CD4-positive, alpha-beta memory T cell (primary cell): ENCODE results near the gene FOXB1. TPM values are rescaled to one million over a fixed set of nuclear protein-coding genes. Genes with fewer than 3 reads are reported as not detected.
A peak's percentile ranks its signal among the peaks of the same experiment; 100 is the strongest.

ENCODE experiments used
- CTCF ChIA-PET: fragments of 350-600 bp; sonication (Branson Sonifier 250); formaldehyde crosslinking; loops from one replicate; lab custom pipeline; 2021; ENCODE audit warnings: inconsistent platforms; ENCODE audit not compliant: partially characterized antibody; lab: Charles Lee
- POLR2A ChIA-PET: fragments of 350-600 bp; sonication (Branson Sonifier 250); formaldehyde crosslinking; loops from one replicate; lab custom pipeline; 2021; ENCODE audit not compliant: partially characterized antibody; lab: Charles Lee
- DNase-seq, 5 donors: peaks; one replicate each; pipeline versions ENCODE4 v3.0.0 to v3.0.0-alpha.2; 2020 to 2022; ENCODE audit warnings: mixed read lengths in 1 of 5
- H3K27ac ChIP-seq: one replicate; pipeline ENCODE4 v1.7.0; 2013; ENCODE audit warnings: low read depth, low read length
- H3K27me3 ChIP-seq: 2 replicates; pipeline ENCODE4 v1.7.0; 2013; ENCODE audit warnings: mild to moderate bottlenecking, low read length, moderate library complexity; ENCODE audit not compliant: insufficient read depth
- H3K36me3 ChIP-seq: 2 replicates; pipeline ENCODE4 v1.7.0; 2013; ENCODE audit warnings: mild to moderate bottlenecking, low read length, moderate library complexity; ENCODE audit not compliant: insufficient read depth
- H3K4me1 ChIP-seq: 2 replicates; pipeline ENCODE4 v1.7.0; 2013; ENCODE audit warnings: mild to moderate bottlenecking, low read length, moderate library complexity; ENCODE audit not compliant: insufficient read depth
- H3K4me3 ChIP-seq, 2 donors: one replicate each; pipeline ENCODE4 v1.7.0; 2013; ENCODE audit warnings: low read length in 2 of 2, mild to moderate bottlenecking in 1 of 2
- H3K9me3 ChIP-seq, 2 donors: one replicate each; pipeline ENCODE4 v1.7.0; 2013; ENCODE audit warnings: low read length in 2 of 2, control low read depth in 1 of 2; ENCODE audit not compliant: control insufficient read depth in 1 of 2
- H3K27ac Mint-ChIP-seq, 7 donors: one replicate each; pipeline ENCODE4 v1.8.0; 2020 to 2021; ENCODE audit warnings: mixed read lengths in 7 of 7, mild to moderate bottlenecking in 6 of 7, inconsistent platforms in 3 of 7, moderate library complexity in 3 of 7
- H3K27me3 Mint-ChIP-seq, 2 donors: one replicate each; pipeline ENCODE4 v1.8.0; 2020 to 2021; ENCODE audit warnings: mixed read lengths in 2 of 2
- H3K36me3 Mint-ChIP-seq, 2 donors: one replicate each; pipeline ENCODE4 v1.8.0; 2020 to 2021; ENCODE audit warnings: mixed read lengths in 2 of 2, inconsistent platforms in 1 of 2, mild to moderate bottlenecking in 1 of 2
- H3K4me1 Mint-ChIP-seq, 4 donors: one replicate each; pipeline ENCODE4 v1.8.0; 2020 to 2021; ENCODE audit warnings: mixed read lengths in 4 of 4, mild to moderate bottlenecking in 1 of 4
- H3K4me3 Mint-ChIP-seq, 8 donors: one replicate each; pipeline ENCODE4 v1.8.0; 2020 to 2021; ENCODE audit warnings: mixed read lengths in 8 of 8, mild to moderate bottlenecking in 7 of 8, moderate library complexity in 6 of 8, inconsistent platforms in 3 of 8
- H3K9me3 Mint-ChIP-seq, 8 donors: one replicate each; pipeline ENCODE4 v1.8.0; 2020 to 2021; ENCODE audit warnings: mixed read lengths in 8 of 8, mild to moderate bottlenecking in 5 of 8, inconsistent platforms in 3 of 8, moderate library complexity in 1 of 8
- intact Hi-C: fragments of 100-400 bp; cut with micrococcal nuclease; formaldehyde crosslinking; loops from one replicate; pipeline ENCODE4 v1.15.1; 2023
- polyA plus RNA-seq, 2 donors: library from polyadenylated mRNA; unstranded; fragments of 300-500 nt; fragmentation: Illumina TruSeq; gene quantifications; one replicate each; pipeline ENCODE4 v1.2.3, GENCODE V29; 2021
- total RNA-seq, 2 experiments: library from RNA; stranded (reverse); gene quantifications; one replicate each; pipeline ENCODE4 v1.2.3, GENCODE V29; 2021

Gene FOXB1
- total and polyA plus RNA-seq, 4 experiments from 2014 or later: 0.14 TPM; not detected in 2

DNA sequence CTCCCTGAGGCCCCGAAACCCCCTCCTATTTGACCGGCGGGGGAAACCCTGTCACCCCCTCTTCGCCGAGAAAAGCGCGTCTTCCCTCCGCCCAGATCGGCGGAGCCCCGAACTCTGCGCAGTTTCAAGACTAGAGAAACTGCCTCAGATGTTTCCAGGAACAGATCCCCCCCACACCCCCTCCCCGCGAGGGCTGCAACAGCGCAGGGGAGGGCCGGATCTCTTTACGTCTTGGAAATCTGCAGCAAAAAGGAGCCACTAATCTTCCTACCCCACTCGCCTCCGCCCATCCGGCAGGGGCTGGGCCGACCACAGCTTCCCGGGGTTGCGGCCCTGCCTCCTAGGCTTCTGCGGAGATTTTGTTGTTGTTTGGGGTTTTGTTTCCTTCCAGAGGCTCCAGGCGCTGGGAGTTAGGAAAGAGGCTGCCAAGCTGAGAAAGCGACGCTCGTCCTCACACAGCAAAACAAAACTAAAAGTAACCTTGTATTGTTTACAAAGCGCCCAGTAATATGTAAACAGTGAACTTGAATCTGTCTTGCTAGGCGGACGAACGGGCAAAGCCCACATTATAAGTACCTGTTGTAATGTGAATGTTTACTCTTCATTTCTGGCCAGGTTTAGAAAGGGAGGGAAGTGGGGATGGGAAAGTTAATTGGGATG lies 2.2 kb downstream of the FOXB1 start:
- peak overlapping the region; percentile 4 to 96 (median 82) for H3K27ac Mint-ChIP-seq
- peaks cover 73 to 77% of the 10 kb centered on the region in 2 donors for H3K27me3 Mint-ChIP-seq
- DNase-seq: peak; percentile 62 to 77 (median 76)
- ChIA-PET POLR2A (interaction anchor here (0.6 to 1.6 kb wide), 6 partner anchors 12 to 1024 kb away, joined by 3 to 7 read pairs (median 4); no protein-coding TSS in a partner anchor), CTCF (interaction anchor here (1.0 to 1.3 kb wide), 2 partner anchors 9 to 14 kb away, joined by 4 read pairs; no protein-coding TSS in a partner anchor)
- no peak overlapping the region for H3K27ac ChIP-seq
- H3K4me3 Mint-ChIP-seq: peak overlapping the region; percentile 86 to 95 (median 89)
- H3K4me3 ChIP-seq: peak overlapping the region; percentile 45 to 66
- intact Hi-C loops: loop anchor here (1.0 to 5.0 kb wide), 4 partner anchors 9 to 319 kb away; partner anchors contain the start of gene BNIP2
- peaks cover under 1 to 35% (median 17%) of the 10 kb centered on the region in 8 donors for H3K9me3 Mint-ChIP-seq
- peaks cover 40% of the 10 kb centered on the region for H3K4me1 ChIP-seq
- H3K4me1 Mint-ChIP-seq: peaks cover 22 to 50% (median 27%) of the 10 kb centered on the region in 4 donors
- H3K36me3 Mint-ChIP-seq: peaks cover 0 to 16% of the 10 kb centered on the region in 2 donors
- no peaks in the 10 kb centered on the region for H3K36me3 ChIP-seq
- peaks cover 85% of the 10 kb centered on the region for H3K27me3 ChIP-seq
- H3K9me3 ChIP-seq: no peaks in the 10 kb centered on the region

DNA sequence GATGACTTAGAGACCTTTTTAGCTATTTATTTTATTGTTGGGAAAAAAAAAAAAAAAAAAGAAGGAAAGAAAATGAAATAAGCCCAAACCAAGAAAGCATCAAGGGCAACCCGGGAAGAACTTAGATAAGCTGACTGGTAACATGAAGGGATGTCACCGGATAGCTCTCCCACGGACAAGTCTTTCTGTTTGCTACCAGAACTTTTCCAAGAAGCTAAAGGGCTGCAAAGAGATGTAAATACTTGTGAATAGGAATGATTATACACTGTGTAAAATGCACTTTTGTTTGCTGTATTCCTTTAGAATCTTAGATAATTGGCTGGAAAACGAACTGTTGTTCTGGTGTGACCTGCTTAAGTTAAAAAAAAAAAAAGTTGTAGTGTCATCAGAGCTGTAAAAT lies 2.8 kb downstream of the FOXB1 start:
- Mint-ChIP-seq H3K27ac (peak overlapping the region in 6 of 7 donors; percentile 4 to 96 (median 74)), H3K4me1 (peaks cover 19 to 44% (median 26%) of the 10 kb centered on the region in 4 donors), H3K9me3 (peaks cover 0 to 30% (median 11%) of the 10 kb centered on the region in 8 donors), H3K4me3 (peak overlapping the region; percentile 86 to 95 (median 89)), H3K27me3 (peaks cover 68 to 76% of the 10 kb centered on the region in 2 donors), H3K36me3 (peaks cover 0 to 15% of the 10 kb centered on the region in 2 donors)
- H3K9me3 ChIP-seq: no peaks in the 10 kb centered on the region
- no peak for DNase-seq
- no peaks in the 10 kb centered on the region for H3K36me3 ChIP-seq
- ChIA-PET POLR2A (interaction anchor here (0.6 to 1.6 kb wide), 6 partner anchors 12 to 1024 kb away, joined by 3 to 7 read pairs (median 4); no protein-coding TSS in a partner anchor), CTCF (interaction anchor here (1.0 to 1.3 kb wide), 2 partner anchors 10 to 13 kb away, joined by 4 read pairs; no protein-coding TSS in a partner anchor)
- peaks cover 40% of the 10 kb centered on the region for H3K4me1 ChIP-seq
- intact Hi-C loops: loop anchor here (1.0 to 5.0 kb wide), 4 partner anchors 10 to 320 kb away; partner anchors contain the start of gene BNIP2
- peaks cover 80% of the 10 kb centered on the region for H3K27me3 ChIP-seq
- H3K27ac ChIP-seq: no peak overlapping the region
- peak overlapping the region in 1 of 2 donors; percentile 66 for H3K4me3 ChIP-seq

DNA sequence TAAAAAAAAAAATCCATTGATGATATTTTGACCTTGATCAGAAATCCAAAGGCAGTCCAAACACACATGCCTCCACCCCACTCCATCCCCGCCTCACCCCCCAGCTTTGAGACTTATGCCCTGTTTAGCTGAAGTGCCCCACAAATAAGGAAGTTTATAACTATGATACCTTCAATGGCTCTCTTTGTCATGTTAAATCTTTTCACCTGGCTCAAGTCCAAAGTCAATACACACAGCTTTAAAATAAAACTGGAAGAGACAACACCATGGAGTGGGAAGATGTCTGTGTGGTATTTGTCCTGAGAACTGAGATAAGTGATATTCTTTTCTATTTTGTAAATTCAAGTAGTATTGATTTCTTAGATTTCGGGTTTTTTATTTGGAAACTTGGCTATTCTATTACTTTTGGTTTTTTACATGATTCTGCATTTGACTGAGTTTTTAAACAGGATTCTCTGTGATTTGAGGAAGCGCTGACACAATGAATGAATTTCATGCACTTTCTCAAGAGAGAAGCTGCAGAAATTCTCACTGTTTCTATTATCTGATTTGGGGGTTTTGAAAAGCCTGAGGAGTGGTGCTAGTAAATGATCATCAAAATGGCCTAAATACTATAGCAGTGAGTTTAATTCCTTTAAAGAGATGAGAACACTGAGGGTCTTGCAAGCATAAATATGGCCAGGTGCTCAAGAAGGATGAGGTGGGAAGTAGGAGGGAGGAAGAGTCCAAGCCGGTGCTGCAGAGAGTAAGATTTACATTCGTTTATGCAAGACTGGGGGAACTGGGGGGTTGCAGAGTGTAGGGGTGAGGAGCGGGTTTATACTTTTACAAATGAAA lies 5.2 kb downstream of the FOXB1 start:
- Mint-ChIP-seq H3K4me1 (peaks cover 14 to 25% (median 22%) of the 10 kb centered on the region in 4 donors), H3K27me3 (peaks cover 59 to 67% of the 10 kb centered on the region in 2 donors), H3K4me3 (peak overlapping the region in 1 of 8 donors; percentile 43), H3K27ac (peak overlapping the region in 1 of 7 donors; percentile 15), H3K36me3 (peaks cover 0 to 9% of the 10 kb centered on the region in 2 donors), H3K9me3 (peaks cover 0 to 13% (median 0%) of the 10 kb centered on the region in 8 donors)
- Histone ChIP-seq H3K36me3 (no peaks in the 10 kb centered on the region), H3K27ac (no peak overlapping the region), H3K27me3 (peaks cover 66% of the 10 kb centered on the region), H3K9me3 (no peaks in the 10 kb centered on the region), H3K4me3 (no peak overlapping the region), H3K4me1 (peaks cover 29% of the 10 kb centered on the region)
- intact Hi-C loops: loop anchor here (5.0 kb wide), 3 partner anchors 118 to 322 kb away; partner anchors contain the start of gene BNIP2
- no peak for DNase-seq
- ChIA-PET CTCF (interaction anchor here (1.4 kb wide), 1 partner anchor 257 kb away, joined by 3 read pairs; no protein-coding TSS in a partner anchor), POLR2A (no interaction called here)

DNA sequence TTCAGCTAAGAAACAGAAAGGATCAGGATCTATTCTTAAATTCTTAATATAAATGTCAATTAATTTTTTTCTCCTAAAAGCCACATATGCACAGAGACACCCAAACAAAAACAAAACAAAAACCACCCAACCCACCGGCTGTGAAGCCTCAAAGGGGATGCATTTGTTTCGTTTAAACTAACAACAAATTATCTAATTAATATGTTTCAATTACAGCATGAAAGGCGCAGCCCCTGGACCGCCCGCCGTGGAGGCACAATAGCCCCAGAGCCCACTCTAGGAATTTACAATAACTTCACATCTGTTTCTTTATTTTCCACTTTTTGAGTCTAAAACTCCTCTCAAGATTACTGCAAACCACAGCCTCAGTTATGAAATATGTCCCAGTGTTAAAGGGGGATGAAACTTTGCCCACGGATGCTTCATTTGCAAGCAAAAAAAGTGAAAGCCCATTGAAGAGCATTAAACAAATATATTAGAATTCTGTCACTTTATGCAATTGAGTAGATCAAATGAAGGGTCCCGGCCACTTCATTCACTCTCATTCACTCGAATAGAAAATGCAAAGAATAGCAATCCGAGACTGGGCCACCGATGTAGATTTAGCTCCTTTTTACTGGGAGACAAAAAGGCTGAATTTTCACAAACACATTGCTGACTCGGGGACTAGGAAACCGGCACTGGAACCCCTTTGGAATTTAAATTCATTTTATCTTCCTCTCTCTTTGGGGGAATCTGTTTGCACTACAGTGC lies 6.0 kb downstream of the FOXB1 start:
- Mint-ChIP-seq H3K4me3 (no peak overlapping the region), H3K27ac (no peak overlapping the region), H3K36me3 (peaks cover 0 to 9% of the 10 kb centered on the region in 2 donors), H3K4me1 (peaks cover 7 to 18% (median 17%) of the 10 kb centered on the region in 4 donors), H3K27me3 (peaks cover 57 to 63% of the 10 kb centered on the region in 2 donors), H3K9me3 (peaks cover 0 to 10% (median 0%) of the 10 kb centered on the region in 8 donors)
- POLR2A ChIA-PET: no interaction called here
- Histone ChIP-seq H3K27ac (no peak overlapping the region), H3K4me1 (peaks cover 21% of the 10 kb centered on the region), H3K9me3 (no peaks in the 10 kb centered on the region), H3K27me3 (peaks cover 58% of the 10 kb centered on the region), H3K36me3 (no peaks in the 10 kb centered on the region), H3K4me3 (no peak overlapping the region)
- no peak for DNase-seq
- CTCF ChIA-PET: interaction anchor here (0.8 kb wide), 1 partner anchor 92 kb away, joined by 3 read pairs; no protein-coding TSS in a partner anchor
- intact Hi-C loops: loop anchor here (5.0 kb wide), 3 partner anchors 117 to 323 kb away; partner anchors contain the start of gene BNIP2

DNA sequence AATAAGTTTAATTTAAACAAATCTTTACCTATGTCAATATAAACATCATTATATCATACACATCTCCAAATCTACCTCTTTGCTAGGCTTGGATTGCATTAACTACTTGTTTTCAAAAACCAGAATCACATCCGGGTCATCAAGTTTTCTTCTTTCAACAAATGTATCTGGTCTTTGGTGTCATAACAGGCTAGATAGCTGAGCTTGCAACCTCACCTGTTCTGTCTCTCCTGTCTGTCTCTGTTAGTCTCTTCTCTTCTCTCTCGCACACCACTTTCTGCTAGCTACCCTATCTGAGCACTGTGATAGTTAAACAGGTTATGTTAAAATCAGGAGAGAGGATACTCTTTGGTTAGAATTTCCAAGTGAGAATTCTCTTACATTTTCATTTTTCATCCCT lies 6.7 kb downstream of the FOXB1 start:
- Mint-ChIP-seq H3K36me3 (peaks cover 0 to 9% of the 10 kb centered on the region in 2 donors), H3K4me3 (no peak overlapping the region), H3K27me3 (peaks cover 57 to 60% of the 10 kb centered on the region in 2 donors), H3K27ac (no peak overlapping the region), H3K9me3 (peaks cover 0 to 9% (median 0%) of the 10 kb centered on the region in 8 donors), H3K4me1 (peaks cover 6 to 11% (median 10%) of the 10 kb centered on the region in 4 donors)
- ChIA-PET CTCF (interaction anchor here (0.8 to 1.1 kb wide), 2 partner anchors 13 to 93 kb away, joined by 3 read pairs; no protein-coding TSS in a partner anchor), POLR2A (no interaction called here)
- Histone ChIP-seq H3K27me3 (peaks cover 53% of the 10 kb centered on the region), H3K4me1 (peaks cover 14% of the 10 kb centered on the region), H3K36me3 (no peaks in the 10 kb centered on the region), H3K4me3 (no peak overlapping the region), H3K27ac (no peak overlapping the region), H3K9me3 (no peaks in the 10 kb centered on the region)
- intact Hi-C loops: no loop called here
- no peak for DNase-seq

DNA sequence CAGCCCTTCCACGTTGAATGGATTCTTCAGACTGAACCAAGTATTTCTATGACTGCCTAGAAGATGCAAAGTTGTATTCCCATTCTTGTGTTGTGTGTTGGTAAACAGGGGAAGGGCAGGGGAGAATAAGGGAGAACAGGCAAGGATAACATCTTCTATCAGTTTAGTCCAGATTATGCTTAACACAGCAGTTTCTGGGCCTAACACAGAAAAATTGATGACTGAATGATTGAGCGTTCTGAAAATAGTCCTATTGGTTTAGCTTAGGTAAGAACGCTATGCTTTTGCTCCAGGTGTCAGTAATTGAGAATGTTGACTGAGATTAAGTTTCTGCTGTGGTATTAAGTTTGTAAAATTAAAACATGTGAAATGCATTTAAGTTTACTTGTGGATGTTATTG lies 8.6 kb downstream of the FOXB1 start:
- no peak for DNase-seq
- ChIA-PET POLR2A (interaction anchor here (0.6 kb wide), 1 partner anchor 13 kb away, joined by 3 read pairs; no protein-coding TSS in a partner anchor), CTCF (no interaction called here)
- Mint-ChIP-seq H3K27me3 (peaks cover 44 to 49% of the 10 kb centered on the region in 2 donors), H3K4me3 (no peak overlapping the region), H3K36me3 (no peaks in the 10 kb centered on the region), H3K9me3 (peaks cover 0 to 10% (median 6%) of the 10 kb centered on the region in 8 donors), H3K4me1 (peaks cover 5 to 8% (median 6%) of the 10 kb centered on the region in 4 donors), H3K27ac (no peak overlapping the region)
- no peak overlapping the region for H3K27ac ChIP-seq
- H3K27me3 ChIP-seq: peaks cover 36% of the 10 kb centered on the region
- H3K4me3 ChIP-seq: no peak overlapping the region
- H3K36me3 ChIP-seq: no peaks in the 10 kb centered on the region
- intact Hi-C loops: no loop called here
- no peaks in the 10 kb centered on the region for H3K4me1 ChIP-seq
- H3K9me3 ChIP-seq: no peaks in the 10 kb centered on the region
